IPS-20b (cell line): ENCODE measurements around the gene DCT.

Experiments used
- H3K27ac ChIP-seq: one replicate; pipeline ENCODE4 v1.5.1; 2013; ENCODE audit warnings: low read length
- H3K27me3 ChIP-seq: 2 replicates; pipeline ENCODE4 v1.6.1; 2013; ENCODE audit warnings: mild to moderate bottlenecking, low read length, inconsistent platforms; ENCODE audit not compliant: insufficient read depth
- H3K36me3 ChIP-seq: 2 replicates; pipeline ENCODE4 v1.6.1; 2013; ENCODE audit warnings: low read depth, mild to moderate bottlenecking, inconsistent platforms, low read length, moderate library complexity; ENCODE audit not compliant: insufficient read depth
- H3K4me1 ChIP-seq: 2 replicates; pipeline ENCODE4 v1.6.1; 2013; ENCODE audit warnings: mild to moderate bottlenecking, control low read depth, inconsistent platforms, low read length, moderate library complexity; ENCODE audit not compliant: insufficient read depth
- H3K4me3 ChIP-seq: 2 replicates; pipeline ENCODE4 v1.5.1; 2013; ENCODE audit warnings: mild to moderate bottlenecking, low read length, inconsistent platforms
- H3K9ac ChIP-seq: 2 replicates; pipeline ENCODE4 v1.6.1; 2013; ENCODE audit warnings: low read depth, mild to moderate bottlenecking, inconsistent platforms, low read length, moderate library complexity
- H3K9me3 ChIP-seq: 2 replicates; pipeline ENCODE4 v1.6.1; 2013; ENCODE audit warnings: mild to moderate bottlenecking, low read depth, low read length, inconsistent platforms; ENCODE audit not compliant: insufficient read depth

The DCT gene

DNA sequence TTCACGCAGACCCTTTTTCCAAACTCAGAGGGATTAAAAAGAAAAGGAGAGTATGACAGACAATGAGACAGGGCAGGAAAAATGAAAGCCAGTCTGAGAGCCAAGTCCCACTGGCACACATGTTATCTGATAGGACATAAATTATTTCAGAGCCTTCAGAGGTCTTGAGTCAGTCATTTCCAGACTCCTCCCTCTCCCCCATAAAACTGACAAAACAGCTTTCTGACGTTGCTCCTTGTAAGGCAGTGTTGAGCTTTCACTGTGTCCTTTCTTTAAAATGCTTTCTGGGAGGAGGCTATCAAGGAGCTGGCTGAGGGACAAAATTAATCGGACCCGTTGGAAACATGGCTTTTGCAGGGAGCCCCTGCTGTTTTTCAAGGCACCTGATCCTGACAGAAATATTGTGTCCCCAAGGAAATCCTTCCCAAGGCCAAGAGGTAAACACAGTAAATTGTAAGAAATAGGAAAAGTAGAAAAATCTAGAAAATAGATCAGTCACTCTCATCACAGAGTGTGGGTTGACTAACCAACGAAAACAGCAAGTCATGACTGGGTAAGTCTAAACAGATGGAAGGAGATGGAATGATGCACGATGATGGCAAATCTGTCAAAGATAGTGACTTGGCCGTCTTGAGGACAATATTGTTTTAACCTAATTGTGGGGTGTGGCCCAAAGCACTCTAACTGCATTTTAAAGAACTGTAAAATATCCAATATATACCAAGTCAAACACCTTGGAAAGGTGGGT is 89.7 kb downstream of the DCT start:
- Histone ChIP-seq H3K4me1 (no peaks in the 10 kb centered on the region; the same call in 1 of the 2 replicates), H3K36me3 (no peaks in the 10 kb centered on the region), H3K9ac (no peak overlapping the region)

DNA sequence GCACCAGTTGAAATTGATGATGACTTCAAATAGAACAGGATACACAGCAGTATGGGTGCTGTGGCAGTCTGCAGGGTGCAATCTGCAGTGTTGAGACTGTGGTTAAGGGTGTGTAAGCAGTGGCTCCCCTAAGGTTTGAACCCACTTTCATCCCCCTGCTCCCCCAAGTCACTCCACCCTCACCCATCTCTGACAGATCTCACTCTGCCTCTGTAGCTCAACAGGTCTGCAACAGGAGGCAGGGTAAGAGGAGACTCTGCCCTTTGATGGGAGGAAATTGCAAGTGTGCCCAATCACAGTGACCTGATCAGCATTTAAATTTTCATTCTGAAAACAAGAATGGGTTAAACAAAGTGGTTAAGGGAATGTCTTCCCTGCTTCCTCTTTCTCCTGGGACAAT is 92.4 kb downstream of the DCT start:
- Histone ChIP-seq H3K9me3 (no peaks in the 10 kb centered on the region), H3K27ac (no peak overlapping the region), H3K4me3 (no peak overlapping the region), H3K9ac (no peak overlapping the region), H3K36me3 (no peaks in the 10 kb centered on the region), H3K27me3 (no peaks in the 10 kb centered on the region), H3K4me1 (no peaks in the 10 kb centered on the region; the same call in 1 of the 2 replicates)

More for the DNA sequence above, 89.7 kb downstream of the DCT start:
- Histone ChIP-seq H3K27ac (no peak overlapping the region), H3K4me3 (no peak overlapping the region), H3K27me3 (no peaks in the 10 kb centered on the region), H3K9me3 (no peaks in the 10 kb centered on the region)
